GM21381 (cell line): Measurements from ENCODE around the gene IQGAP3.

Source experiments
- ATAC-seq: cut with Tn5 transposase; IDR thresholded peaks from one replicate; pipeline ENCODE4 v1.9.1; 2021; ENCODE audit warnings: mild to moderate bottlenecking, moderate library complexity; ENCODE audit not compliant: unreplicated experiment

IQGAP3 gene

GRCh38 chr1:156516821-156517220 lies 55.5 kb downstream of the IQGAP3 start:
- ATAC-seq: no peak

- ATAC-seq: no peak
Observed at GRCh38 chr1:156515956-156516355, 56.4 kb downstream of the IQGAP3 start.

DNA sequence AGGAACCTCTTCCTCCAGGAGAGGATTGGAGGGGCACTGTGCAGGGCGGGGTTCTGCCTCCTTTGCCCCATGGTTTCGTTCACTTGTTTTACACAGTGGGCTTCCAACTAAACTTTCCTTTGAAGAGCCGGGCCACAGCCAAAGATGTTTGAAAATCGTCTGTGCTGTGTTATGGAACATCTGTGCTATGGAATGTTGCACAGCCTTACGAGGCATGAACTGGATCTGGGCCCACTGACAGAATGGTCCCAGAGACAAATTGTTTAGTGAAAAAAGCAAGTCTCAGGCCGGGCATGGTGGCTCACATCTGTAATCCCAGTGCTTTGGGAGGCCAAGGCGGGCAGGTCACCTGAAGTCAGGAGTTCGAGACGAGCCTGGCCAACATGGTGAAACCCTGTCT lies 59.2 kb downstream of the IQGAP3 start:
- ATAC-seq: no peak

GRCh38 chr1:156511644-156512043 lies 60.7 kb downstream of the IQGAP3 start:
- no peak for ATAC-seq

DNA sequence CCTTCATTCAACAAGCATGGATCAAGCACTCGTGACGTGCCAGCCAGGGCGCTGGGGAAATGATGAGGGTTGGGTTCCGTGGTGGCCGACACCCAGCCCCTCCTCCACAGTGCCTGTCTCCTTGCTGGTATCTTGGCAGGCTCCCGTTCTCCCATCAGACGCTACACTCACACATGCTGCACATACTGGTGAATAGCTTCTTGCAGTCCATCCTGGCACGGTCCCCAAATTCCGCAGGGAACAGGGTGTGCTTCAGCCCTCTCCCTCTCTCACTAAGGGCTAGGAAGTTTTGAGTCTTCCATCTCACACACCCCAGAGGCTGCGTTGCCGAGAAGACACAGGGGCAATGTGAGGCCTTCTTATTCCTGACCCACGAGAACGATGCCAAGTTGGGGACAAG lies 61.7 kb downstream of the IQGAP3 start:
- ATAC-seq: no peak

DNA sequence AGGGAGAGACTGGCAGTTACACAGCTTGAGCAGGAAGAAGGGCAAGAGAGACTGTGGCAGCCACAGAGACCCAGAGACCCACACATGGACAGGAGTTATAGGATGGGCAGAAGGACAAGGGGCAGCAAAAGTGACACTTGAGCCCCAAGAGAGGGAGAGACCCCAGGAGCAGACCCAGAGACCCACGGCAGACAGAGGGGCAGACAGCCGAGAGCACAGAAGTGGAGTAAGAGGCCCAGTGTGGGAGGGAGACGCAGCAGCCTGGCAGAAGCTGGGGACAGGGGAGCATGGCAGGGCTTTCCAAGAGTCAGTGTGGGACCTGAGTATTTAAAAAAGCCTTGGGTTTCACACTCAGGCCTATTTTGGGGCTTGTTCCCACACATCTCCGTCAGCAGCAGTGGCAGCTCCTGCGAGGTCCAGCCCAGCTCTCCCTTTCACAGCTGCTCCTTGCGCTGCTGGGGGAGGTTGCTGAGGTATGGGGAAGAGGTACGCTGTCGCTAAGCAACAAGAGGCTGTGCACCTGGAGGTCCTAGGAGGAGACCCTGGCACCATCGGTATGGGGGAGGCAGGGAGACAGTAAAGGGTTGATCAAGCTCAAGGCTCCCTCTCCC lies 62.8 kb downstream of the IQGAP3 start:
- ATAC-seq: no peak

GRCh38 chr1:156508955-156509234 lies 63.5 kb downstream of the IQGAP3 start:
- no peak for ATAC-seq

- ATAC-seq: no peak
Observed at GRCh38 chr1:156508205-156508954, 64.0 kb downstream of the IQGAP3 start.

GRCh38 chr1:156506450-156506849 lies 65.9 kb downstream of the IQGAP3 start:
- no peak for ATAC-seq

DNA sequence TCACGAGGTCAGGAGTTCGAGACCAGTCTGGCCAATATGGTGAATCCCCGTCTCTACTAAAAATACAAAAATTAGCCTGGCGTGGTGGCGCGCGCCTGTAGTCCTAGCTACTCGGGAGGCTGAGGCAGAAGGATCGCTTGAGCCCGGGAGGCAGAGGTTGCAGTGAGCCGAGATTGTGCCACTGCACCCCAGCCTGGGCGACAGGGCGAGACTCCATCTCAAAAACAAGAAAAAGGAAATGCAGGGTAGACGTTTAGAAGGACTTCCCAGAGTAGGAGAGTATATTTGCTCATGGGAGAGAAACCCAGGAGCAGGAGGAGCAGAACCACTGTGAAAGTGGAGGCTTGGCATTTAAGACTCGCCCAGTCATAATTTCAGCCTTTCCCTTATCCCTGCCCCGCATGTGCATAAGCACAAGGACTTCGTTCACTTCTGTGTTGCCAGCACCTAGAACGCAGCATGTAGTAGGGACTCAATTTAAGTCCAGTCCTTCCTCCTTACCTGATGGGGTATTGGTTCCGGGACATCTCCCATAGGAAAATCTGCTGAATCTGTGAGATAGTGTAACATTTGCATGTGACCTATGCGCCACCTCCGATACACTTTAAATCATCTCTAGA lies 66.6 kb downstream of the IQGAP3 start:
- ATAC-seq: no peak

- ATAC-seq: peak; percentile 33
Observed at GRCh38 chr1:156504821-156505678, 67.3 kb downstream of the IQGAP3 start.

DNA sequence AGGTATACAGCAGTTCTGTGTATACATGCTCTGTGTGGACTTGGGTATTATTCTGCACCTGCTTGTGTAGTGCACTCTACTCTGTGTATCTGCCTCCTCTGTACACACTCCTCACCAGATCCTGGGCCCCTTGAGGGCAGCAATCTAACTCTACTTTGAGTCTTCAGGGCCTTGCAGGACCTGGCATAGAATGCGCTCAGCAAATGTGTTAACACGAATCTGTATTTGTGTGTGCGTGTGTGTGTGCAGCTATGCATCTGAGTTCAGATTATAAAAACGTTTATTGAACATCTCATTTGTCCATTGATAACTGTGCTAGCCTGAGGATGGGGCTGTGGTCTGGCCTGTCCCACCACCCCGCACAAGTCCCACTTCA lies 67.9 kb downstream of the IQGAP3 start:
- ATAC-seq: no peak

GRCh38 chr1:156503698-156504437 lies 68.5 kb downstream of the IQGAP3 start:
- ATAC-seq: no peak

- no peak for ATAC-seq
Observed at GRCh38 chr1:156502894-156503697, 69.3 kb downstream of the IQGAP3 start.

GRCh38 chr1:156502391-156502893 lies 69.9 kb downstream of the IQGAP3 start:
- ATAC-seq: no peak

DNA sequence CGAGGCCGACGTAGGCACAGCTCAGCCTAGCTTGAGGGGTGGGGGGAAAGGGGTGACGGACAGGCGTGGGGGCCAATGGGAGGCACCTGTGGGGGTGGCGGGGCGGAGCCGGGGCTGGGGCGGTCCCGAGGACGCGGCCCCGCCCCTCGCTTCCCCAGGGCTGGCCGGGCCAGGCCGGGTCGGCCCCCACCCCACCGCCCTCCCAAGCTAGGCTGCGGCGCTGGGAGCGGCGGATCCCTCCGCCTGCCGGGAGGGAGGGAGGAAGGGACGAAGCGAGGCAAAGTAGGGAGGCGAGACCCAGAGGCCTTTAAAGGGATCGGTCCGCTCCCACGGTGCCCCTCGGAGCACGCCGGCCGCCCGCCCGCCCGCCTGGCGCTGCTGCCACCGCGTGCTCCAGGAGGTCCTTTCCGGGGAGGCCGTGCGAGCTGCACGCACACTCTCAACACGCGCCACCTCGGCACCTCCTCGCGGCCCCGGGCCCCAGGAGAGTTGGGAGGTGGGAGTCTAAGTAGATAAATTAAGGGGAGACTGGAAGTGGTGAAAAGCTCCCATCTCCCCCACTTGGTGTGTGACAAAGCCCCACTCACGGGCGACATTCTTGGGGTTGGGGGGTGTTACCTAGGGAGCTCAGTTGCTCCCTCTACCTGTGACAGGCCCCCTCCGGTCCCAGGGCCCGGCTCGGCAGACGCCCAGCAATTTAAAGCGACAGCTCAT lies 71.4 kb downstream of the IQGAP3 start:
- ATAC-seq: peak; percentile 48

- ATAC-seq: no peak
Observed at GRCh38 chr1:156500543-156500792, 71.9 kb downstream of the IQGAP3 start, which contains the start of gene MEF2D. Gene MEF2D, minus strand, starts transcription at chr1:156500775. Its CDS starts 17,483 bp downstream, at chr1:156483292.

- no peak for ATAC-seq
Observed at GRCh38 chr1:156499842-156500542, 72.4 kb downstream of the IQGAP3 start.
